Measurements from ENCODE around the gene PI4K2B. TPM values are rescaled to one million over a fixed set of nuclear protein-coding genes. Genes with fewer than 3 reads are reported as not detected.

Gene PI4K2B
- total and polyA plus RNA-seq, 7 experiments from 2014 or later, result 7.2 to 31.9 (median 11.9) TPM

- H3K36me3 ChIP-seq (ENCODE audit: control insufficient read depth in 2 of 3, insufficient read depth in 3 of 3, low read length in 3 of 3), result peaks cover 0 to under 1% (median 0%) of the 10 kb centered on the region in 3 experiments
- no peaks in the 10 kb centered on the region for H3K9me3 ChIP-seq (ENCODE audit: control insufficient read depth in 2 of 3, low read length in 3 of 3)
- no peak overlapping the region for H3K4me3 Mint-ChIP-seq
- peaks cover 0 to 10% (median 4%) of the 10 kb centered on the region in 5 donors for H3K27me3 Mint-ChIP-seq
- peaks cover 0 to 7% (median 0%) of the 10 kb centered on the region in 5 donors for H3K36me3 Mint-ChIP-seq
- peaks cover 5 to 7% of the 10 kb centered on the region in 2 donors for H3K4me1 ChIP-seq (ENCODE audit: control insufficient read depth in 2 of 2, insufficient read depth in 2 of 2, low read length in 2 of 2)
- no peak overlapping the region for H3K4me3 ChIP-seq (ENCODE audit: low read length)
- DNase-seq (no peak), ATAC-seq (no peak)
- intact Hi-C loops (cut with micrococcal nuclease), result no loop called here
- H3K27ac ChIP-seq (ENCODE audit: low read depth, low read length), result no peak overlapping the region
- no peaks in the 10 kb centered on the region for H3K9me3 Mint-ChIP-seq
- ChIA-PET CTCF (interaction anchor here (0.8 kb wide), 1 partner anchor 117 kb away, joined by 3 read pairs; no protein-coding TSS in a partner anchor), POLR2A (interaction anchor here (3.0 kb wide), 1 partner anchor 77 kb away, joined by 31 read pairs; the partner anchor contains the start of gene PI4K2B)
- H3K27ac Mint-ChIP-seq, result peak overlapping the region in 1 of 9 donors; percentile 15
- H3K27me3 ChIP-seq (ENCODE audit: control insufficient read depth in 2 of 2, insufficient read depth in 2 of 2, low read length in 2 of 2), result no peaks in the 10 kb centered on the region
- peaks cover 8 to 30% (median 22%) of the 10 kb centered on the region in 7 donors for H3K4me1 Mint-ChIP-seq
Observed at GRCh38 chr4:25310803-25311166, 77.0 kb downstream of the PI4K2B start.

GRCh38 chr4:25312496-25313200 lies 78.8 kb downstream of the PI4K2B start, which contains the start of gene ZCCHC4:
TSS of gene ZCCHC4 (plus strand) at chr4:25312774. CDS start at chr4:25312810, 36 bp downstream.
- H3K27me3 Mint-ChIP-seq, result peaks cover 0 to 10% (median 4%) of the 10 kb centered on the region in 5 donors
- CTCF ChIA-PET, result interaction anchor here (0.7 to 1.6 kb wide), 16 partner anchors 36 to 1573 kb away, joined by 3 to 12 read pairs (median 3); partner anchors contain the start of gene PI4K2B
- Histone ChIP-seq H3K36me3 (ENCODE audit: control insufficient read depth in 2 of 3, insufficient read depth in 3 of 3, low read length in 3 of 3) (peaks cover 0 to 5% (median 3%) of the 10 kb centered on the region in 3 experiments), H3K9me3 (ENCODE audit: control insufficient read depth in 2 of 3, low read length in 3 of 3) (no peaks in the 10 kb centered on the region), H3K4me3 (ENCODE audit: low read length) (peak within 1 kb of the TSS; percentile 80), H3K4me1 (ENCODE audit: control insufficient read depth in 2 of 2, insufficient read depth in 2 of 2, low read length in 2 of 2) (peaks cover 5 to 7% of the 10 kb centered on the region in 2 donors), H3K27ac (ENCODE audit: low read depth, low read length) (peak within 1 kb of the TSS; percentile 71), H3K27me3 (ENCODE audit: control insufficient read depth in 2 of 2, insufficient read depth in 2 of 2, low read length in 2 of 2) (no peaks in the 10 kb centered on the region)
- ATAC-seq (peak; percentile 100), DNase-seq (peak; percentile 83 to 99 (median 92))
- H3K9me3 Mint-ChIP-seq, result no peaks in the 10 kb centered on the region
- H3K4me1 Mint-ChIP-seq, result peaks cover 11 to 34% (median 29%) of the 10 kb centered on the region in 7 donors
- intact Hi-C loops (cut with micrococcal nuclease), result loop anchor here (1.0 to 2.0 kb wide), 15 partner anchors 9 to 1548 kb away; partner anchors contain the start of genes ANAPC4 (in 2 of the 2), PI4K2B (in 2 of the 2), SEPSECS (in 2 of the 2) and SMIM20 (in 2 of the 2)
- POLR2A ChIA-PET, result interaction anchor here (0.6 to 3.0 kb wide), 10 partner anchors 56 to 1561 kb away, joined by 3 to 31 read pairs (median 4); partner anchors contain the start of genes DHX15, PI4K2B and SEPSECS
- H3K27ac Mint-ChIP-seq, result peak within 1 kb of the TSS; percentile 90 to 98 (median 95)
- H3K4me3 Mint-ChIP-seq, result peak within 1 kb of the TSS; percentile 91 to 100 (median 98)
- peaks cover 0 to 13% (median 2%) of the 10 kb centered on the region in 5 donors for H3K36me3 Mint-ChIP-seq

GRCh38 chr4:25313201-25313895 lies 79.5 kb downstream of the PI4K2B start:
- no peaks in the 10 kb centered on the region for H3K9me3 ChIP-seq (ENCODE audit: control insufficient read depth in 2 of 3, low read length in 3 of 3)
- peak overlapping the region; percentile 71 for H3K27ac ChIP-seq (ENCODE audit: low read depth, low read length)
- no peaks in the 10 kb centered on the region for H3K27me3 ChIP-seq (ENCODE audit: control insufficient read depth in 2 of 2, insufficient read depth in 2 of 2, low read length in 2 of 2)
- peaks cover 5 to 7% of the 10 kb centered on the region in 2 donors for H3K4me1 ChIP-seq (ENCODE audit: control insufficient read depth in 2 of 2, insufficient read depth in 2 of 2, low read length in 2 of 2)
- peaks cover 0 to 5% (median 3%) of the 10 kb centered on the region in 3 experiments for H3K36me3 ChIP-seq (ENCODE audit: control insufficient read depth in 2 of 3, insufficient read depth in 3 of 3, low read length in 3 of 3)
- Mint-ChIP-seq H3K27me3 (peaks cover 0 to 8% (median 0%) of the 10 kb centered on the region in 5 donors), H3K4me1 (peaks cover 11 to 38% (median 31%) of the 10 kb centered on the region in 7 donors), H3K4me3 (peak overlapping the region; percentile 91 to 100 (median 98)), H3K27ac (peak overlapping the region; percentile 90 to 98 (median 95)), H3K9me3 (no peaks in the 10 kb centered on the region), H3K36me3 (peaks cover 0 to 16% (median 4%) of the 10 kb centered on the region in 5 donors)
- DNase-seq (no peak), ATAC-seq (no peak)
- ChIA-PET CTCF (interaction anchor here (0.9 to 1.6 kb wide), 7 partner anchors 37 to 151 kb away, joined by 3 to 12 read pairs (median 7); partner anchors contain the start of gene PI4K2B), POLR2A (interaction anchor here (0.6 to 3.0 kb wide), 5 partner anchors 65 to 1560 kb away, joined by 4 to 31 read pairs (median 14); partner anchors contain the start of genes PI4K2B and SEPSECS)
- intact Hi-C loops (cut with micrococcal nuclease), result loop anchor here (1.0 to 2.0 kb wide), 3 partner anchors 8 to 1007 kb away; partner anchors contain the start of gene RBPJ (in 1 of the 2)
- peak overlapping the region; percentile 80 for H3K4me3 ChIP-seq (ENCODE audit: low read length)

- no peaks in the 10 kb centered on the region for H3K4me1 ChIP-seq (ENCODE audit: control insufficient read depth in 2 of 2, insufficient read depth in 2 of 2, low read length in 2 of 2)
- H3K9me3 ChIP-seq (ENCODE audit: control insufficient read depth in 2 of 3, low read length in 3 of 3), result no peaks in the 10 kb centered on the region
- ATAC-seq (no peak), DNase-seq (no peak)
- Mint-ChIP-seq H3K4me1 (peaks cover 0 to 32% (median 13%) of the 10 kb centered on the region in 7 donors), H3K9me3 (no peaks in the 10 kb centered on the region), H3K36me3 (peaks cover 0 to 49% (median 15%) of the 10 kb centered on the region in 5 donors), H3K27me3 (no peaks in the 10 kb centered on the region), H3K4me3 (peak overlapping the region in 1 of 10 donors; percentile 34), H3K27ac (peak overlapping the region in 1 of 9 donors; percentile 64)
- POLR2A ChIA-PET, result no interaction called here
- no peak overlapping the region for H3K4me3 ChIP-seq (ENCODE audit: low read length)
- intact Hi-C loops (cut with micrococcal nuclease), result no loop called here
- H3K36me3 ChIP-seq (ENCODE audit: control insufficient read depth in 2 of 3, insufficient read depth in 3 of 3, low read length in 3 of 3), result peaks cover 0 to 11% (median 3%) of the 10 kb centered on the region in 3 experiments
- CTCF ChIA-PET, result interaction anchor here (0.7 kb wide), 1 partner anchor 140 kb away, joined by 3 read pairs; no protein-coding TSS in a partner anchor
- H3K27me3 ChIP-seq (ENCODE audit: control insufficient read depth in 2 of 2, insufficient read depth in 2 of 2, low read length in 2 of 2), result no peaks in the 10 kb centered on the region
- no peak overlapping the region for H3K27ac ChIP-seq (ENCODE audit: low read depth, low read length)
Observed at GRCh38 chr4:25320336-25320735, 86.5 kb downstream of the PI4K2B start.

GRCh38 chr4:25320773-25321172 lies 86.9 kb downstream of the PI4K2B start:
- Histone ChIP-seq H3K9me3 (ENCODE audit: control insufficient read depth in 2 of 3, low read length in 3 of 3) (no peaks in the 10 kb centered on the region), H3K4me1 (ENCODE audit: control insufficient read depth in 2 of 2, insufficient read depth in 2 of 2, low read length in 2 of 2) (no peaks in the 10 kb centered on the region), H3K27me3 (ENCODE audit: control insufficient read depth in 2 of 2, insufficient read depth in 2 of 2, low read length in 2 of 2) (no peaks in the 10 kb centered on the region), H3K36me3 (ENCODE audit: control insufficient read depth in 2 of 3, insufficient read depth in 3 of 3, low read length in 3 of 3) (peaks cover 0 to 11% (median 3%) of the 10 kb centered on the region in 3 experiments), H3K4me3 (ENCODE audit: low read length) (no peak overlapping the region), H3K27ac (ENCODE audit: low read depth, low read length) (no peak overlapping the region)
- peak overlapping the region in 2 of 9 donors; percentile 57 to 64 for H3K27ac Mint-ChIP-seq
- intact Hi-C loops (cut with micrococcal nuclease), result loop anchor here in 1 of 2 donors (1.0 kb wide), 1 partner anchor 7 kb away; no protein-coding TSS in a partner anchor
- H3K4me1 Mint-ChIP-seq, result peaks cover 2 to 32% (median 11%) of the 10 kb centered on the region in 7 donors
- H3K4me3 Mint-ChIP-seq, result peak overlapping the region in 1 of 10 donors; percentile 34
- CTCF ChIA-PET, result interaction anchor here (0.7 kb wide), 1 partner anchor 141 kb away, joined by 3 read pairs; no protein-coding TSS in a partner anchor
- ATAC-seq (peak; percentile 62), DNase-seq (no peak)
- no peaks in the 10 kb centered on the region for H3K27me3 Mint-ChIP-seq
- no peaks in the 10 kb centered on the region for H3K9me3 Mint-ChIP-seq
- H3K36me3 Mint-ChIP-seq, result peaks cover 0 to 49% (median 12%) of the 10 kb centered on the region in 5 donors
- POLR2A ChIA-PET, result no interaction called here

GRCh38 chr4:25321703-25322102 lies 87.9 kb downstream of the PI4K2B start:
- peaks cover 2 to 32% (median 11%) of the 10 kb centered on the region in 7 donors for H3K4me1 Mint-ChIP-seq
- H3K36me3 Mint-ChIP-seq, result peaks cover 0 to 50% (median 12%) of the 10 kb centered on the region in 5 donors
- ATAC-seq, result no peak
- Histone ChIP-seq H3K27me3 (ENCODE audit: control insufficient read depth in 2 of 2, insufficient read depth in 2 of 2, low read length in 2 of 2) (no peaks in the 10 kb centered on the region), H3K4me3 (ENCODE audit: low read length) (no peak overlapping the region), H3K27ac (ENCODE audit: low read depth, low read length) (no peak overlapping the region), H3K9me3 (ENCODE audit: control insufficient read depth in 2 of 3, low read length in 3 of 3) (no peaks in the 10 kb centered on the region), H3K36me3 (ENCODE audit: control insufficient read depth in 2 of 3, insufficient read depth in 3 of 3, low read length in 3 of 3) (peaks cover 0 to 11% (median 0%) of the 10 kb centered on the region in 3 experiments), H3K4me1 (ENCODE audit: control insufficient read depth in 2 of 2, insufficient read depth in 2 of 2, low read length in 2 of 2) (no peaks in the 10 kb centered on the region)
- H3K27ac Mint-ChIP-seq, result peak overlapping the region in 2 of 9 donors; percentile 23 to 60
- H3K27me3 Mint-ChIP-seq, result no peaks in the 10 kb centered on the region
- ChIA-PET CTCF (no interaction called here), POLR2A (no interaction called here)
- no peak overlapping the region for H3K4me3 Mint-ChIP-seq
- H3K9me3 Mint-ChIP-seq, result no peaks in the 10 kb centered on the region
- no peak for DNase-seq
- intact Hi-C loops (cut with micrococcal nuclease), result loop anchor here in 1 of 2 donors (1.0 kb wide), 1 partner anchor 8 kb away; no protein-coding TSS in a partner anchor
